Omental fat pad (tissue), 4 donors: ENCODE results near the gene ACOT2. TPM values are rescaled to one million over a fixed set of nuclear protein-coding genes. Genes with fewer than 3 reads are reported as not detected.
A peak's percentile ranks its signal among the peaks of the same experiment; 100 is the strongest.
"Not testable (repeated sequence)": the region's sequence is repeated elsewhere in the genome, so short reads cannot be mapped to it uniquely, and the experiment has no call there.

Experiments used
- ATAC-seq: fragments of 150-250 bp; one replicate; pipeline ENCODE4 v1.9.1; 2016; ENCODE audit warnings: mild to moderate bottlenecking, moderate library complexity; ENCODE audit not compliant: low FRiP score
- DNase-seq: peaks from one replicate; pipeline ENCODE4 v3.0.0-alpha.2; 2019; ENCODE audit warnings: low spot score
- total RNA-seq, 4 donors: library from RNA; depleted of rRNA; stranded (reverse); fragments of >200 nt; gene quantifications; one replicate each; pipeline ENCODE4 v1.1.0, GENCODE V29; 2016
- TF ChIP-seq, protein P1 (sequence below), 3 donors: fragments of 450-650 bp; IDR thresholded peaks; one replicate each; pipeline ENCODE4 v1.5.1; 2016 to 2017; ENCODE audit warnings: antibody characterized with exemption in 3 of 3, mild to moderate bottlenecking in 3 of 3, moderate library complexity in 2 of 3

The ACOT2 gene
- total RNA-seq, 4 donors from 2014 or later: 22.8 to 238 (median 99.4) TPM

- no peak for DNase-seq
- no peak for ATAC-seq
- TF ChIP-seq, protein P1, sequence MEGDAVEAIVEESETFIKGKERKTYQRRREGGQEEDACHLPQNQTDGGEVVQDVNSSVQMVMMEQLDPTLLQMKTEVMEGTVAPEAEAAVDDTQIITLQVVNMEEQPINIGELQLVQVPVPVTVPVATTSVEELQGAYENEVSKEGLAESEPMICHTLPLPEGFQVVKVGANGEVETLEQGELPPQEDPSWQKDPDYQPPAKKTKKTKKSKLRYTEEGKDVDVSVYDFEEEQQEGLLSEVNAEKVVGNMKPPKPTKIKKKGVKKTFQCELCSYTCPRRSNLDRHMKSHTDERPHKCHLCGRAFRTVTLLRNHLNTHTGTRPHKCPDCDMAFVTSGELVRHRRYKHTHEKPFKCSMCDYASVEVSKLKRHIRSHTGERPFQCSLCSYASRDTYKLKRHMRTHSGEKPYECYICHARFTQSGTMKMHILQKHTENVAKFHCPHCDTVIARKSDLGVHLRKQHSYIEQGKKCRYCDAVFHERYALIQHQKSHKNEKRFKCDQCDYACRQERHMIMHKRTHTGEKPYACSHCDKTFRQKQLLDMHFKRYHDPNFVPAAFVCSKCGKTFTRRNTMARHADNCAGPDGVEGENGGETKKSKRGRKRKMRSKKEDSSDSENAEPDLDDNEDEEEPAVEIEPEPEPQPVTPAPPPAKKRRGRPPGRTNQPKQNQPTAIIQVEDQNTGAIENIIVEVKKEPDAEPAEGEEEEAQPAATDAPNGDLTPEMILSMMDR (IDR thresholded peaks at IDR 0.05): no peak
These were observed 7.4 kb downstream of the ACOT2 start for GRCh38 chr14:73576391-73576790.

GRCh38 chr14:73577214-73577613 is 8.2 kb downstream of the ACOT2 start:
- ATAC-seq: peak; percentile 44
- not testable (repeated sequence) for DNase-seq

GRCh38 chr14:73582102-73582979 is 13.3 kb downstream of the ACOT2 start:
- DNase-seq, ATAC-seq: not testable (repeated sequence)

- DNase-seq: no peak
- no peak for ATAC-seq
- TF ChIP-seq, protein P1 (IDR thresholded peaks at IDR 0.05): no peak
These were observed 19.7 kb downstream of the ACOT2 start for GRCh38 chr14:73588695-73589094.

GRCh38 chr14:73589116-73589515 is 20.1 kb downstream of the ACOT2 start:
- no peak for DNase-seq
- ATAC-seq: no peak
- TF ChIP-seq, protein P1 (IDR thresholded peaks at IDR 0.05): no peak

- not testable (repeated sequence) for DNase-seq, ATAC-seq
These were observed 21.6 kb downstream of the ACOT2 start for GRCh38 chr14:73590673-73591004.

GRCh38 chr14:73591690-73592449 is 22.9 kb downstream of the ACOT2 start, which contains the start of gene ACOT4:
ACOT4 (plus strand) TSS chr14:73591873; CDS start chr14:73591960, 87 bp downstream.
- TF ChIP-seq, protein P1 (IDR thresholded peaks at IDR 0.05): no peak
- DNase-seq: no peak
- peak; percentile 82 for ATAC-seq

GRCh38 chr14:73594491-73594890 is 25.5 kb downstream of the ACOT2 start:
- ATAC-seq: no peak
- TF ChIP-seq, protein P1 (IDR thresholded peaks at IDR 0.05): no peak
- DNase-seq: no peak
